ENCODE data around the gene ADGRB2.

Gene ADGRB2

GRCh38 chr1:31801458-31801857 lies 37.3 kb upstream of the ADGRB2 start:
- H3K36me3 ChIP-seq = no peaks in the 10 kb centered on the region
- no peak overlapping the region for H3K4me3 ChIP-seq (ENCODE audit: low read depth, low read length)
- H3K27me3 ChIP-seq (ENCODE audit: insufficient read depth, low read depth, severe bottlenecking) = no peaks in the 10 kb centered on the region
- no peak overlapping the region for H3K27ac ChIP-seq
- no peaks in the 10 kb centered on the region for H3K9me3 ChIP-seq (ENCODE audit: severe bottlenecking)
- DNase-seq = no peak
- TF ChIP-seq CTCF (IDR thresholded peaks at IDR 0.05; ENCODE audit: low read depth, low read length) = no peak

- DNase-seq = no peak
- H3K4me3 ChIP-seq (ENCODE audit: low read depth, low read length) = no peak overlapping the region
- H3K27me3 ChIP-seq (ENCODE audit: insufficient read depth, low read depth, severe bottlenecking) = no peaks in the 10 kb centered on the region
- H3K36me3 ChIP-seq = no peaks in the 10 kb centered on the region
- H3K27ac ChIP-seq = no peak overlapping the region
- TF ChIP-seq CTCF (IDR thresholded peaks at IDR 0.05; ENCODE audit: low read depth, low read length) = no peak
- H3K9me3 ChIP-seq (ENCODE audit: severe bottlenecking) = no peaks in the 10 kb centered on the region
Observed at GRCh38 chr1:31800674-31800967, 36.5 kb upstream of the ADGRB2 start.

GRCh38 chr1:31799895-31800673 lies 35.9 kb upstream of the ADGRB2 start:
- no peaks in the 10 kb centered on the region for H3K36me3 ChIP-seq
- no peaks in the 10 kb centered on the region for H3K9me3 ChIP-seq (ENCODE audit: severe bottlenecking)
- TF ChIP-seq CTCF (IDR thresholded peaks at IDR 0.05; ENCODE audit: low read depth, low read length) = no peak
- H3K4me3 ChIP-seq (ENCODE audit: low read depth, low read length) = no peak overlapping the region
- peak; percentile 9 for DNase-seq
- no peak overlapping the region for H3K27ac ChIP-seq
- H3K27me3 ChIP-seq (ENCODE audit: insufficient read depth, low read depth, severe bottlenecking) = no peaks in the 10 kb centered on the region

GRCh38 chr1:31799196-31799894 lies 35.2 kb upstream of the ADGRB2 start:
- H3K9me3 ChIP-seq (ENCODE audit: severe bottlenecking) = no peaks in the 10 kb centered on the region
- H3K27ac ChIP-seq = peak overlapping the region; percentile 31
- no peak overlapping the region for H3K4me3 ChIP-seq (ENCODE audit: low read depth, low read length)
- DNase-seq = peak; percentile 52
- no peaks in the 10 kb centered on the region for H3K36me3 ChIP-seq
- H3K27me3 ChIP-seq (ENCODE audit: insufficient read depth, low read depth, severe bottlenecking) = no peaks in the 10 kb centered on the region
- no peak for TF ChIP-seq CTCF (IDR thresholded peaks at IDR 0.05; ENCODE audit: low read depth, low read length)

GRCh38 chr1:31798433-31799195 lies 34.5 kb upstream of the ADGRB2 start:
- peak overlapping the region; percentile 37 for H3K4me3 ChIP-seq (ENCODE audit: low read depth, low read length)
- H3K27ac ChIP-seq = peak overlapping the region; percentile 32
- no peaks in the 10 kb centered on the region for H3K27me3 ChIP-seq (ENCODE audit: insufficient read depth, low read depth, severe bottlenecking)
- H3K9me3 ChIP-seq (ENCODE audit: severe bottlenecking) = no peaks in the 10 kb centered on the region
- H3K36me3 ChIP-seq = no peaks in the 10 kb centered on the region
- peak; percentile 79 for DNase-seq
- TF ChIP-seq CTCF (IDR thresholded peaks at IDR 0.05; ENCODE audit: low read depth, low read length) = no peak
